GM18507 (cell line): Measurements from ENCODE around the gene CXADR.

Experiments
- DNase-seq: peaks from one replicate; pipeline ENCODE4 v3.0.0; 2011; ENCODE audit warnings: low read depth; ENCODE audit not compliant: insufficient read length; ENCODE audit errors: extremely low spot score
- FAIRE-seq: peaks from 2 replicates; lab custom pipeline; 2011; peaks lifted over from hg19 to GRCh38; lab: Jason Lieb, UNC

CXADR gene

GRCh38 chr21:17537299-17537698 lies 24.5 kb downstream of the CXADR start:
- FAIRE-seq (no peak), DNase-seq (no peak)

- no peak for FAIRE-seq
- no peak for DNase-seq
These were observed 25.7 kb downstream of the CXADR start for GRCh38 chr21:17538576-17538975.

- no peak for FAIRE-seq
- DNase-seq = no peak
These were observed 26.5 kb downstream of the CXADR start for GRCh38 chr21:17539323-17539722.

- no peak for DNase-seq
- FAIRE-seq = no peak
These were observed 27.0 kb downstream of the CXADR start for GRCh38 chr21:17539743-17540341.

- DNase-seq (no peak), FAIRE-seq (no peak)
These were observed 27.7 kb downstream of the CXADR start for GRCh38 chr21:17540530-17540929.

- DNase-seq = no peak
- no peak for FAIRE-seq
These were observed 29.6 kb downstream of the CXADR start for GRCh38 chr21:17542371-17543011.

- DNase-seq (no peak), FAIRE-seq (no peak)
These were observed 32.2 kb downstream of the CXADR start for GRCh38 chr21:17545007-17545406.

- FAIRE-seq = no peak
- DNase-seq = no peak
These were observed 35.4 kb downstream of the CXADR start for GRCh38 chr21:17548262-17548661.

- FAIRE-seq (no peak), DNase-seq (no peak)
These were observed 37.9 kb downstream of the CXADR start for GRCh38 chr21:17550671-17551308.

- FAIRE-seq = no peak
- no peak for DNase-seq
These were observed 39.6 kb downstream of the CXADR start for GRCh38 chr21:17552410-17552809.

- DNase-seq (no peak), FAIRE-seq (no peak)
These were observed 41.3 kb downstream of the CXADR start for GRCh38 chr21:17554120-17554519.

- no peak for DNase-seq
- FAIRE-seq = no peak
These were observed 42.0 kb downstream of the CXADR start for GRCh38 chr21:17554679-17555465.

- FAIRE-seq (no peak), DNase-seq (no peak)
These were observed 47.7 kb downstream of the CXADR start for GRCh38 chr21:17560377-17561025.

- DNase-seq = no peak
- no peak for FAIRE-seq
These were observed 57.9 kb downstream of the CXADR start for GRCh38 chr21:17570786-17571185.

- FAIRE-seq = no peak
- no peak for DNase-seq
These were observed 59.6 kb downstream of the CXADR start for GRCh38 chr21:17572431-17572830.

- FAIRE-seq = no peak
- no peak for DNase-seq
These were observed 62.2 kb downstream of the CXADR start for GRCh38 chr21:17575076-17575475.

GRCh38 chr21:17576080-17576835 lies 63.4 kb downstream of the CXADR start:
- DNase-seq = no peak
- FAIRE-seq = no peak

- no peak for FAIRE-seq
- no peak for DNase-seq
These were observed 64.9 kb downstream of the CXADR start for GRCh38 chr21:17577701-17578100.

GRCh38 chr21:17578162-17578561 lies 65.3 kb downstream of the CXADR start:
- FAIRE-seq (no peak), DNase-seq (no peak)
